Mucosa of descending colon (tissue), 3 donors: Measurements from ENCODE around the gene SBSN. TPM values are rescaled to one million over a fixed set of nuclear protein-coding genes. Genes with fewer than 3 reads are reported as not detected.

Experiments
- ATAC-seq: fragments of 200-7000 bp; cut with Tn5 transposase; one replicate; pipeline ENCODE4 v1.9.1; 2020; ENCODE audit warnings: mild to moderate bottlenecking, moderate library complexity
- DNase-seq, 3 donors: peaks; one replicate each; pipeline ENCODE4 v3.0.0-alpha.2; 2020
- H3K36me3 ChIP-seq: fragments of 200-600 bp; one replicate; pipeline ENCODE4 v1.8.0; 2021; ENCODE audit warnings: low read depth, mild to moderate bottlenecking
- H3K4me1 ChIP-seq: fragments of 200-600 bp; one replicate; pipeline ENCODE4 v1.8.0; 2021; ENCODE audit warnings: low read depth, mild to moderate bottlenecking
- H3K4me3 ChIP-seq: fragments of 200-600 bp; one replicate; pipeline ENCODE4 v1.8.0; 2021; ENCODE audit warnings: mild to moderate bottlenecking
- H3K9me3 ChIP-seq: fragments of 200-600 bp; one replicate; pipeline ENCODE4 v1.8.0; 2021; ENCODE audit warnings: mild to moderate bottlenecking
- CTCF ChIP-seq: fragments of 200-600 bp; IDR thresholded peaks from one replicate; pipeline ENCODE4 v1.8.0; 2022; ENCODE audit warnings: antibody characterized with exemption, mild to moderate bottlenecking
- intact Hi-C, 2 donors: fragments of 100-400 bp; cut with DNase I in 1 of 2; cut with micrococcal nuclease in 1 of 2; formaldehyde crosslinking; loops; one replicate each; pipeline versions ENCODE4 v1.11.0 to v1.11.1; 2022; cut with DNase I, micrococcal nuclease
- total RNA-seq, 3 donors: library from RNA; stranded (reverse); fragmentation: NEBNext Ultra II Directional in 2 of 3; extraction: Animal tissue kit (Norgen Biotek cat#: 25700) in 2 of 3; gene quantifications; one replicate each; pipeline versions ENCODE4 v1.2.1 to v1.2.4, GENCODE V29; 2021 to 2023
- donor health status: DM: no; HTN: no; CAD: no; lungs with moderate emphysema.
- donor health status: DM: no; HTN: no; CAD: no.
- donor health status: DM: no; HTN: yes; CAD: no.

The SBSN gene
- total RNA-seq, 3 donors from 2014 or later = not detected

GRCh38 chr19:35540356-35540927 is 12.3 kb upstream of the SBSN start:
- DNase-seq (no peak), ATAC-seq (no peak)
- TF ChIP-seq CTCF = no peak
- no peak overlapping the region for H3K4me3 ChIP-seq
- no peaks in the 10 kb centered on the region for H3K36me3 ChIP-seq
- H3K9me3 ChIP-seq = no peaks in the 10 kb centered on the region
- no peaks in the 10 kb centered on the region for H3K4me1 ChIP-seq
- intact Hi-C loops = no loop called here

GRCh38 chr19:35539850-35540249 is 11.7 kb upstream of the SBSN start:
- Histone ChIP-seq H3K9me3 (no peaks in the 10 kb centered on the region), H3K4me1 (no peaks in the 10 kb centered on the region), H3K36me3 (no peaks in the 10 kb centered on the region), H3K4me3 (no peak overlapping the region)
- no peak for DNase-seq
- no peak for ATAC-seq
- intact Hi-C loops = no loop called here
- no peak for TF ChIP-seq CTCF

- DNase-seq = no peak
- Histone ChIP-seq H3K4me1 (no peaks in the 10 kb centered on the region), H3K4me3 (no peak overlapping the region), H3K9me3 (no peaks in the 10 kb centered on the region), H3K36me3 (no peaks in the 10 kb centered on the region)
- TF ChIP-seq CTCF = no peak
- ATAC-seq = no peak
- intact Hi-C loops = no loop called here
Observed at GRCh38 chr19:35539314-35539713, 11.2 kb upstream of the SBSN start.

GRCh38 chr19:35534803-35535480 is 6.8 kb upstream of the SBSN start:
- TF ChIP-seq CTCF = no peak
- Histone ChIP-seq H3K4me3 (no peak overlapping the region), H3K4me1 (peaks cover 3% of the 10 kb centered on the region), H3K9me3 (no peaks in the 10 kb centered on the region), H3K36me3 (no peaks in the 10 kb centered on the region)
- no peak for ATAC-seq
- intact Hi-C loops = no loop called here
- no peak for DNase-seq

GRCh38 chr19:35533822-35534392 is 5.8 kb upstream of the SBSN start:
- ATAC-seq = peak; percentile 78
- intact Hi-C loops = no loop called here
- Histone ChIP-seq H3K4me3 (no peak overlapping the region), H3K4me1 (peaks cover 3% of the 10 kb centered on the region), H3K36me3 (no peaks in the 10 kb centered on the region), H3K9me3 (no peaks in the 10 kb centered on the region)
- no peak for TF ChIP-seq CTCF
- DNase-seq = peak; percentile 55 to 73 (median 66)
